ENCODE results near the gene MDK.

MDK gene

GRCh38 chr11:46348566-46349401 is 32.7 kb upstream of the MDK start:
- no peak for DNase-seq (ENCODE audit: low read depth)

GRCh38 chr11:46350695-46351094 is 30.8 kb upstream of the MDK start:
- no peak for DNase-seq (ENCODE audit: low read depth)

- DNase-seq (ENCODE audit: low read depth): no peak
Measured at GRCh38 chr11:46351148-46351547, 30.3 kb upstream of the MDK start.

- DNase-seq (ENCODE audit: low read depth): no peak
Measured at GRCh38 chr11:46351606-46352005, 29.9 kb upstream of the MDK start.

GRCh38 chr11:46352063-46352841 is 29.2 kb upstream of the MDK start:
- DNase-seq (ENCODE audit: low read depth): no peak

- DNase-seq (ENCODE audit: low read depth): no peak
Measured at GRCh38 chr11:46353698-46354097, 27.8 kb upstream of the MDK start.

- no peak for DNase-seq (ENCODE audit: low read depth)
Measured at GRCh38 chr11:46356924-46357482, 24.5 kb upstream of the MDK start.

GRCh38 chr11:46357483-46357936 is 24.0 kb upstream of the MDK start:
- no peak for DNase-seq (ENCODE audit: low read depth)

GRCh38 chr11:46359953-46360352 is 21.5 kb upstream of the MDK start:
- no peak for DNase-seq (ENCODE audit: low read depth)

- no peak for DNase-seq (ENCODE audit: low read depth)
Measured at GRCh38 chr11:46360878-46361277, 20.6 kb upstream of the MDK start.

GRCh38 chr11:46361283-46362155 is 19.9 kb upstream of the MDK start:
- DNase-seq (ENCODE audit: low read depth): no peak

GRCh38 chr11:46362156-46363030 is 19.1 kb upstream of the MDK start:
- DNase-seq (ENCODE audit: low read depth): no peak

GRCh38 chr11:46363031-46363407 is 18.4 kb upstream of the MDK start:
- no peak for DNase-seq (ENCODE audit: low read depth)

GRCh38 chr11:46363455-46364005 is 17.9 kb upstream of the MDK start:
- DNase-seq (ENCODE audit: low read depth): no peak

- no peak for DNase-seq (ENCODE audit: low read depth)
Measured at GRCh38 chr11:46364056-46364455, 17.4 kb upstream of the MDK start.

GRCh38 chr11:46364791-46365190 is 16.7 kb upstream of the MDK start:
- no peak for DNase-seq (ENCODE audit: low read depth)

- DNase-seq (ENCODE audit: low read depth): no peak
Measured at GRCh38 chr11:46366260-46366659, 15.2 kb upstream of the MDK start.

- DNase-seq (ENCODE audit: low read depth): no peak
Measured at GRCh38 chr11:46366661-46367161, 14.8 kb upstream of the MDK start.

GRCh38 chr11:46367244-46367915 is 14.1 kb upstream of the MDK start:
- DNase-seq (ENCODE audit: low read depth): no peak

GRCh38 chr11:46367916-46368267 is 13.6 kb upstream of the MDK start:
- DNase-seq (ENCODE audit: low read depth): no peak

Data from HS-27A (cell line).